ENCODE data around the gene SUN1. TPM values are rescaled to one million over a fixed set of nuclear protein-coding genes. Genes with fewer than 3 reads are reported as not detected.
A peak's percentile ranks its signal among the peaks of the same experiment; 100 is the strongest.

The SUN1 gene
- total and polyA plus RNA-seq, 2 donors (not counting 1 experiment from before 2014, with no cell fraction given): 185 to 220 TPM

DNA sequence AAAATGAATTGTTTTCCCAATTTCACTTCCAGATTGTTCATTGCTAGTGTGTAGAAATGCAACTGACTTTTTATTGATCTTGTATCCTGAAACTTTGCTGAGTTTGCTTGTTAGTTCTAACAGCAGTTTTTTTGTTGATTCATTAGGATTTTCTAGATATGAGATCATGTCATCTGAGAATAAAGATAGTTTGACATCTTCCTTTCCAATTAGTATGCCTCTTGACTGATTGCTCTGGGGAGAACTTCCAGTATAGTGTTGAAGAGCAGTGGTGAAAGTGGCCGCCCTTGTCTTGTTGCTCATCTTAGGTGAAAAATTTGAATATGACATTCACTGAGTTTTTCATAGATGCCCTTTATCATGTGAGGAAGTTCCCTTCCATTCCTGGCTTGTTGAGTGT, 11.9 kb upstream of the SUN1 start:
- Histone ChIP-seq H3K9ac (ENCODE audit: insufficient read depth, low read length) (no peak overlapping the region), H4K20me1 (ENCODE audit: control insufficient read depth, extremely low read depth, insufficient read depth, low read length) (peaks cover 3% of the 10 kb centered on the region), H3K9me3 (ENCODE audit: control insufficient read depth, insufficient read depth, low read depth, low read length) (no peaks in the 10 kb centered on the region), H3K4me3 (replicated peaks in 1 of 4; ENCODE audit: control extremely low read depth in 1 of 4, insufficient read depth in 1 of 4, low read depth in 3 of 4, low read length in 4 of 4) (no peak overlapping the region), H3K27me3 (ENCODE audit: control insufficient read depth, insufficient read depth, low read length) (no peaks in the 10 kb centered on the region), H3K79me2 (ENCODE audit: control insufficient read depth, insufficient read depth, low read length) (peaks cover 81% of the 10 kb centered on the region), H3K36me3 (ENCODE audit: control insufficient read depth, insufficient read depth, low read length) (peaks cover 8% of the 10 kb centered on the region), H3K4me1 (ENCODE audit: control insufficient read depth, extremely low read depth, insufficient read depth, low read length) (peaks cover 13% of the 10 kb centered on the region), H3K4me2 (ENCODE audit: extremely low read depth, insufficient read depth, low read length) (no peak overlapping the region), H2AFZ (ENCODE audit: low read length) (no peak overlapping the region), H3K27ac (ENCODE audit: insufficient read depth, low read length) (no peak overlapping the region)
- DNase-seq (ENCODE audit: low read depth in 2 of 2): no peak
- TF ChIP-seq, protein P1, sequence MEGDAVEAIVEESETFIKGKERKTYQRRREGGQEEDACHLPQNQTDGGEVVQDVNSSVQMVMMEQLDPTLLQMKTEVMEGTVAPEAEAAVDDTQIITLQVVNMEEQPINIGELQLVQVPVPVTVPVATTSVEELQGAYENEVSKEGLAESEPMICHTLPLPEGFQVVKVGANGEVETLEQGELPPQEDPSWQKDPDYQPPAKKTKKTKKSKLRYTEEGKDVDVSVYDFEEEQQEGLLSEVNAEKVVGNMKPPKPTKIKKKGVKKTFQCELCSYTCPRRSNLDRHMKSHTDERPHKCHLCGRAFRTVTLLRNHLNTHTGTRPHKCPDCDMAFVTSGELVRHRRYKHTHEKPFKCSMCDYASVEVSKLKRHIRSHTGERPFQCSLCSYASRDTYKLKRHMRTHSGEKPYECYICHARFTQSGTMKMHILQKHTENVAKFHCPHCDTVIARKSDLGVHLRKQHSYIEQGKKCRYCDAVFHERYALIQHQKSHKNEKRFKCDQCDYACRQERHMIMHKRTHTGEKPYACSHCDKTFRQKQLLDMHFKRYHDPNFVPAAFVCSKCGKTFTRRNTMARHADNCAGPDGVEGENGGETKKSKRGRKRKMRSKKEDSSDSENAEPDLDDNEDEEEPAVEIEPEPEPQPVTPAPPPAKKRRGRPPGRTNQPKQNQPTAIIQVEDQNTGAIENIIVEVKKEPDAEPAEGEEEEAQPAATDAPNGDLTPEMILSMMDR (conservative IDR thresholded peaks at IDR 0.05 in 1 of 2, IDR thresholded peaks at IDR 0.05 in 1 of 2; ENCODE audit: low read depth in 1 of 2, low read length in 2 of 2): no peak
- no peak for TF ChIP-seq EZH2 (IDR thresholded peaks at IDR 0.05; ENCODE audit: low read length, missing control alignments)

DNA sequence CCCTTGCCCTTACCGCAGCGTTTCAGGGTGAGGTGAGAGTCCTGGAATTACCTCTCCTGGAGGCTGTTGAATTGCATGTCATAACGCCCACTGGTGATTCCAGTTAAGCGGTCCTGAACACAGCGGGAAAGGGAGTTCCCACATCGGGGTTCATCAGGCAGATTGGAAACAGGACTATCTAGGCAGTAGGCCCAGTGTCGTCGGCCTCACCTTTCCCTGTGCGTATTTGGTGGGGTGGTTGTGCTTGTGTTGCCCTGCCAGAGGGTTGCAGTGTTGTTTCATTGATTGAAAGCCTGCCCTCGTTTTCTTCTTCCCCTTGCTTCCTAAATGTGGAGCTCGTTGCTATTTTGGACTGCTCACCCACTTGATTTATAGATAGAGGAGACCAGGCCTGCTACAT, 10.6 kb upstream of the SUN1 start:
- Histone ChIP-seq H3K79me2 (ENCODE audit: control insufficient read depth, insufficient read depth, low read length) (peaks cover 91% of the 10 kb centered on the region), H4K20me1 (ENCODE audit: control insufficient read depth, extremely low read depth, insufficient read depth, low read length) (peaks cover 3% of the 10 kb centered on the region), H3K27me3 (ENCODE audit: control insufficient read depth, insufficient read depth, low read length) (no peaks in the 10 kb centered on the region), H3K4me3 (replicated peaks in 1 of 4; ENCODE audit: control extremely low read depth in 1 of 4, insufficient read depth in 1 of 4, low read depth in 3 of 4, low read length in 4 of 4) (no peak overlapping the region), H3K9me3 (ENCODE audit: control insufficient read depth, insufficient read depth, low read depth, low read length) (no peaks in the 10 kb centered on the region), H3K27ac (ENCODE audit: insufficient read depth, low read length) (no peak overlapping the region), H3K4me2 (ENCODE audit: extremely low read depth, insufficient read depth, low read length) (no peak overlapping the region), H3K36me3 (ENCODE audit: control insufficient read depth, insufficient read depth, low read length) (peaks cover 8% of the 10 kb centered on the region), H3K9ac (ENCODE audit: insufficient read depth, low read length) (no peak overlapping the region), H2AFZ (ENCODE audit: low read length) (no peak overlapping the region), H3K4me1 (ENCODE audit: control insufficient read depth, extremely low read depth, insufficient read depth, low read length) (peaks cover 22% of the 10 kb centered on the region)
- peak in 1 of 2 donors; percentile 4 for DNase-seq (ENCODE audit: low read depth in 2 of 2)
- TF ChIP-seq EZH2 (IDR thresholded peaks at IDR 0.05; ENCODE audit: low read length, missing control alignments): no peak
- TF ChIP-seq, protein P1 (conservative IDR thresholded peaks at IDR 0.05 in 1 of 2, IDR thresholded peaks at IDR 0.05 in 1 of 2; ENCODE audit: low read depth in 1 of 2, low read length in 2 of 2): no peak

DNA sequence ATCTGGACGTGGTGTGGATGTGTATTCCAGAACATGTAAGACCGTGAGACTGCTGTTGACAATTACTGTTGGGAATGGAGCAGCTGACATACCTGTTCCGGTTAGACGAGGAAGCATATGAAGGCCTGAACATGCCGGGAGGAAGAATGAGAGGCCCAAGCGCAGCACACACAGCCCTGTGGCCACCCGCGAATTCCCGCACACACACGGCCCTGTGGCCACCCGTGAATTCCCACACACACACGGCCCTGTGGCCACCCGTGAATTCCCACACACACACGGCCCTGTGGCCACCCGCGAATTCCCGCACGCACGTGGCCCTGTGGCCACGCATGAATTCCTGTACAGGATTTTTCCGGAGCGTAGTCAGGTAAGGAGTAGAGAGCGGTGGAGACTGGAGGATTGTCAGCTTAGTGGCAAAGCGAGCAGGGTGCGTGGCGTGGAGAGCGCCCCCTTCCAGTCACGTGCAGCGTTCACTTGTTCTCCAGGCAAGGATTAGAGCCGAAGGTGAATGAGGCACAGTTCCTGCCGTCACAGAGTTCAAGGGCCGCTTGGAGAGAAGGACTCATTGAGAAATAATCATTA, 9.5 kb upstream of the SUN1 start:
- Histone ChIP-seq H3K4me2 (ENCODE audit: extremely low read depth, insufficient read depth, low read length) (no peak overlapping the region), H3K4me3 (replicated peaks in 1 of 4; ENCODE audit: control extremely low read depth in 1 of 4, insufficient read depth in 1 of 4, low read depth in 3 of 4, low read length in 4 of 4) (no peak overlapping the region), H3K4me1 (ENCODE audit: control insufficient read depth, extremely low read depth, insufficient read depth, low read length) (peaks cover 22% of the 10 kb centered on the region), H3K9ac (ENCODE audit: insufficient read depth, low read length) (no peak overlapping the region), H3K36me3 (ENCODE audit: control insufficient read depth, insufficient read depth, low read length) (peaks cover 8% of the 10 kb centered on the region), H3K27ac (ENCODE audit: insufficient read depth, low read length) (peak overlapping the region; percentile 12), H4K20me1 (ENCODE audit: control insufficient read depth, extremely low read depth, insufficient read depth, low read length) (peaks cover 3% of the 10 kb centered on the region), H3K9me3 (ENCODE audit: control insufficient read depth, insufficient read depth, low read depth, low read length) (no peaks in the 10 kb centered on the region), H3K27me3 (ENCODE audit: control insufficient read depth, insufficient read depth, low read length) (no peaks in the 10 kb centered on the region), H2AFZ (ENCODE audit: low read length) (no peak overlapping the region), H3K79me2 (ENCODE audit: control insufficient read depth, insufficient read depth, low read length) (peaks cover 90% of the 10 kb centered on the region)
- TF ChIP-seq, protein P1 (conservative IDR thresholded peaks at IDR 0.05 in 1 of 2, IDR thresholded peaks at IDR 0.05 in 1 of 2; ENCODE audit: low read depth in 1 of 2, low read length in 2 of 2): no peak
- TF ChIP-seq EZH2 (IDR thresholded peaks at IDR 0.05; ENCODE audit: low read length, missing control alignments): no peak
- DNase-seq (ENCODE audit: low read depth in 2 of 2): no peak

Data from fibroblast of lung (primary cell).